GM12878 (cell line): ENCODE results near the gene S1PR4. TPM values are rescaled to one million over a fixed set of nuclear protein-coding genes. Genes with fewer than 3 reads are reported as not detected.

Source experiments
- ATAC-seq: fragments of 200-7000 bp; cut with Tn5 transposase; 3 replicates; pipeline ENCODE4 v1.9.1; 2020; ENCODE audit warnings: mild to moderate bottlenecking, moderate library complexity
- BruUV-seq: library from RNA; stranded (reverse); fragments of 400-500 nt; replicated peaks from 2 replicates; lab custom pipeline; 2021; lab: Mats Ljungman, UMichigan
- CTCF ChIA-PET: fragments of 300-600 bp; sonication (Branson Sonifier 250); formaldehyde crosslinking; extraction: SDS; loops from one replicate; lab custom pipeline; 2021; ENCODE audit warnings: inconsistent platforms; lab: Yijun Ruan, JAX
- POLR2A ChIA-PET: fragments of 350-600 bp; formaldehyde crosslinking; extraction: SDS; loops from one replicate; lab custom pipeline; 2021; ENCODE audit warnings: inconsistent platforms; lab: Charles Lee
- RAD21 ChIA-PET: fragments of 300-600 bp; sonication (Branson Sonifier 250); formaldehyde crosslinking; loops from one replicate; lab custom pipeline; 2023; ENCODE audit warnings: antibody characterized with exemption; ENCODE audit not compliant: unreplicated experiment; lab: Charles Lee
- SMC1A ChIA-PET: fragments of 300-600 bp; sonication (Branson Sonifier 250); formaldehyde crosslinking; loops from one replicate; lab custom pipeline; 2023; ENCODE audit not compliant: unreplicated experiment, uncharacterized antibody; lab: Charles Lee
- DNase-seq: peaks from one replicate; pipeline ENCODE4 v3.0.0-alpha.2; 2011; ENCODE audit warnings: low read depth, low spot score
- FAIRE-seq: peaks from 3 replicates; lab custom pipeline; 2011; peaks lifted over from hg19 to GRCh38; lab: Jason Lieb, UNC
- H2AFZ ChIP-seq: 2 replicates; pipeline ENCODE4 v1.6.0; 2011; ENCODE audit warnings: low read depth, low read length, control low read depth; ENCODE audit not compliant: control insufficient read depth
- H3K27ac ChIP-seq: 2 replicates; pipeline ENCODE4 v1.5.1; 2011; ENCODE audit warnings: control low read depth; ENCODE audit not compliant: control insufficient read depth, insufficient read depth
- H3K27me3 ChIP-seq, 2 experiments: replicated peaks in 1 of 2; 2 replicates each; pipeline versions ENCODE4 v1.6.0 to v1.6.1; 2011; ENCODE audit warnings: low read length in 1 of 2; ENCODE audit not compliant: control insufficient read depth in 2 of 2, insufficient read depth in 2 of 2
- H3K36me3 ChIP-seq, 2 experiments: 2 replicates each; pipeline ENCODE4 v1.5.1; 2011; ENCODE audit warnings: low read length in 1 of 2; ENCODE audit not compliant: control insufficient read depth in 2 of 2, insufficient read depth in 2 of 2
- H3K4me1 ChIP-seq: 2 replicates; pipeline ENCODE4 v1.6.1; 2011; ENCODE audit warnings: mild to moderate bottlenecking, low read length, moderate library complexity, mixed read lengths; ENCODE audit not compliant: control insufficient read depth, insufficient read depth
- H3K4me2 ChIP-seq: 2 replicates; pipeline ENCODE4 v1.6.0; 2011; ENCODE audit warnings: control low read depth; ENCODE audit not compliant: control insufficient read depth, insufficient read depth
- H3K4me3 ChIP-seq: fragments of 200-600 bp; sonication (generic); 2 replicates; pipeline ENCODE4 v1.5.1; 2016
- H3K79me2 ChIP-seq: 2 replicates; pipeline ENCODE4 v1.6.0; 2011; ENCODE audit warnings: low read length; ENCODE audit not compliant: control insufficient read depth, insufficient read depth
- H3K9ac ChIP-seq: 2 replicates; pipeline ENCODE4 v1.8.0; 2011; ENCODE audit warnings: low read length, control low read depth, mixed read lengths; ENCODE audit not compliant: control insufficient read depth, insufficient read depth
- H3K9me3 ChIP-seq: replicated peaks from 3 replicates; pipeline ENCODE4 v1.5.1; 2011; ENCODE audit warnings: mild to moderate bottlenecking, low read length; ENCODE audit not compliant: control insufficient read depth, insufficient read depth
- H4K20me1 ChIP-seq: 2 replicates; pipeline ENCODE4 v1.6.0; 2011; ENCODE audit not compliant: control insufficient read depth, insufficient read depth
- EGR1 ChIP-seq, 2 experiments: IDR thresholded peaks; 1 replicate in 1 of 2; 2 replicates in 1 of 2; pipeline ENCODE4 v1.6.1; 2011 to 2012; ENCODE audit warnings: low read depth in 2 of 2, low read length in 2 of 2, borderline replicate concordance in 1 of 2, mild to moderate bottlenecking in 1 of 2, moderate library complexity in 1 of 2
- HCFC1 ChIP-seq: fragments of 150-350 bp; IDR thresholded peaks from 2 replicates; pipeline ENCODE4 v1.6.1; 2014; ENCODE audit warnings: low read length
- HDGF ChIP-seq: fragments of 450-650 bp; IDR thresholded peaks from 2 replicates; pipeline ENCODE4 v1.6.1; 2016; ENCODE audit warnings: antibody characterized with exemption
- MEF2B ChIP-seq: fragments of 450-650 bp; IDR thresholded peaks from 2 replicates; pipeline ENCODE4 v1.6.1; 2018; ENCODE audit warnings: mild to moderate bottlenecking, moderate library complexity; ENCODE audit not compliant: partially characterized antibody, poor library complexity, severe bottlenecking
- MYC ChIP-seq: IDR thresholded peaks from 2 replicates; pipeline ENCODE4 v1.6.1; 2011; ENCODE audit warnings: mild to moderate bottlenecking, low read length, moderate library complexity, inconsistent platforms; ENCODE audit not compliant: insufficient read depth, insufficient replicate concordance, insufficient read length, severe bottlenecking
- WGBS: methylation state at CpG from one replicate; pipeline ENCODE4 v1.1.6; 2016; ENCODE audit warnings: low lambda C conversion rate; ENCODE audit not compliant: insufficient replicate concordance, insufficient coverage; ENCODE audit errors: missing lambda C conversion rate; 5-methylcytosine and 5-hydroxymethylcytosine counted together
- in situ Hi-C: fragments of 300-500 bp; cut with MboI; formaldehyde crosslinking; loops from 9 replicates; pipeline ENCODE4 v1.14.3; 2018; ENCODE audit warnings: mixed read lengths
- intact Hi-C: fragments of 100-400 bp; cut with micrococcal nuclease; formaldehyde crosslinking; loops from one replicate; pipeline ENCODE4 v1.14.2; 2022; ENCODE audit not compliant: unreplicated experiment
- polyA plus RNA-seq, 11 experiments: library from polyadenylated mRNA; depleted of rRNA in 4 of 11; unstranded in 6 of 11; stranded (reverse) in 5 of 11; fragments of >200 nt; fragmentation: Nextera tagmentation in 4 of 11; fragmentation: Illumina TruSeq in 1 of 11; extraction: Ambion mirVana in 4 of 11; extraction: Trizol in 1 of 11; gene quantifications; 1 replicate in 1 of 11; 2 replicates in 10 of 11; pipeline versions ENCODE4 v1.2.1 to v1.2.3, GENCODE V29; 2011 to 2016; ENCODE audit warnings: inconsistent platforms in 2 of 11, missing spikeins in 2 of 11, low read depth in 1 of 11
- total RNA-seq, 4 experiments: library from RNA; depleted of rRNA in 3 of 4; stranded (reverse); fragments of >200 nt in 3 of 4; fragmentation: Illumina TruSeq in 1 of 4; extraction: Trizol in 1 of 4; gene quantifications; 2 replicates each; pipeline versions ENCODE4 v1.2.1 to v1.2.3, GENCODE V29; 2013 to 2021
- TF ChIP-seq, protein P1 (sequence below): IDR thresholded peaks from 2 replicates; pipeline ENCODE4 v1.6.1; 2012; ENCODE audit warnings: low read depth, low read length, improper control_type of control experiment

S1PR4 gene
- total and polyA plus RNA-seq, 10 of the 15 experiments (the other 5 are each of a cell fraction or from before 2014, with no cell fraction given): 0.19 to 57.7 (median 32.4) TPM; not detected in 1

- no peak overlapping the region for H3K27ac ChIP-seq
- H3K27me3 ChIP-seq: no peaks in the 10 kb centered on the region
- H3K9ac ChIP-seq: no peak overlapping the region
- peaks cover 31% of the 10 kb centered on the region for H3K79me2 ChIP-seq
- peaks cover 5 to 6% of the 10 kb centered on the region in 2 experiments; a peak in 3 of 4 replicates for H3K36me3 ChIP-seq
- no TSS peak for BruUV-seq
- SMC1A ChIA-PET: no interaction called here
- FAIRE-seq (no peak), ATAC-seq (no peak), DNase-seq (no peak)
- no peak overlapping the region for H3K4me2 ChIP-seq
- in situ Hi-C loops: no loop called here
- POLR2A ChIA-PET: no interaction called here
- no peaks in the 10 kb centered on the region for H4K20me1 ChIP-seq
- no peaks in the 10 kb centered on the region for H3K9me3 ChIP-seq
- WGBS: 98% methylated on average over 13 of the region's 14 CpGs
- peaks cover under 1% of the 10 kb centered on the region for H3K4me1 ChIP-seq
- RAD21 ChIA-PET: no interaction called here
- TF ChIP-seq, protein P1, sequence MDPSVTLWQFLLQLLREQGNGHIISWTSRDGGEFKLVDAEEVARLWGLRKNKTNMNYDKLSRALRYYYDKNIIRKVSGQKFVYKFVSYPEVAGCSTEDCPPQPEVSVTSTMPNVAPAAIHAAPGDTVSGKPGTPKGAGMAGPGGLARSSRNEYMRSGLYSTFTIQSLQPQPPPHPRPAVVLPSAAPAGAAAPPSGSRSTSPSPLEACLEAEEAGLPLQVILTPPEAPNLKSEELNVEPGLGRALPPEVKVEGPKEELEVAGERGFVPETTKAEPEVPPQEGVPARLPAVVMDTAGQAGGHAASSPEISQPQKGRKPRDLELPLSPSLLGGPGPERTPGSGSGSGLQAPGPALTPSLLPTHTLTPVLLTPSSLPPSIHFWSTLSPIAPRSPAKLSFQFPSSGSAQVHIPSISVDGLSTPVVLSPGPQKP: no peak
- TF ChIP-seq HDGF: no peak
- no peak for TF ChIP-seq EGR1 (IDR thresholded peaks at IDR 0.05; ENCODE audit: borderline replicate concordance in 1 of 2, low read depth in 2 of 2, low read length in 2 of 2)
- no peak for TF ChIP-seq HCFC1
- TF ChIP-seq MYC: no peak
- no peak for TF ChIP-seq MEF2B
- H2AFZ ChIP-seq: no peak overlapping the region
- H3K4me3 ChIP-seq: no peak overlapping the region
- CTCF ChIA-PET: no interaction called here
- intact Hi-C loops: no loop called here
Observed at GRCh38 chr19:3192684-3193083, 14.1 kb downstream of the S1PR4 start.
